K562 (cell line): ENCODE data around the gene CDKL4. TPM values are rescaled to one million over a fixed set of nuclear protein-coding genes. Genes with fewer than 3 reads are reported as not detected.
A peak's percentile ranks its signal among the peaks of the same experiment; 100 is the strongest.

ENCODE experiments used
- BACH1 ChIP-seq: fragments of 200-800 bp; sonication (Bioruptor generic); IDR thresholded peaks from 2 replicates; pipeline ENCODE4 v1.6.1; 2016; ENCODE audit warnings: missing genetic modification characterization, missing compliant biosample characterization
- BCOR ChIP-seq: fragments of 450-650 bp; IDR thresholded peaks from 2 replicates; pipeline ENCODE4 v1.6.1; 2016
- CBX3 ChIP-seq, 2 experiments: IDR thresholded peaks; 1 replicate in 1 of 2; 2 replicates in 1 of 2; pipeline ENCODE4 v1.6.1; 2012; ENCODE audit warnings: inconsistent platforms in 2 of 2, low read length in 2 of 2, borderline replicate concordance in 1 of 2, control low read depth in 1 of 2
- CHD7 ChIP-seq: fragments of 200-600 bp; sonication (generic); IDR thresholded peaks from one replicate; pipeline ENCODE4 v1.6.1; 2012; ENCODE audit warnings: mild to moderate bottlenecking, low read depth, low read length, inconsistent platforms
- ID3 ChIP-seq, 2 experiments: fragments of 250-450 bp in 1 of 2; fragments of 450-650 bp in 1 of 2; sonication (Bioruptor Pico) in 1 of 2; IDR thresholded peaks; 2 replicates each; pipeline versions ENCODE4 v1.6.1 to v1.8.0; 2016 to 2021; ENCODE audit warnings: mild to moderate bottlenecking in 2 of 2, moderate library complexity in 2 of 2, missing compliant biosample characterization in 1 of 2, missing genetic modification characterization in 1 of 2
- IRF9 ChIP-seq: fragments of 450-650 bp; IDR thresholded peaks from 2 replicates; pipeline ENCODE4 v1.6.1; 2016; ENCODE audit warnings: missing biosample characterization, missing genetic modification characterization
- SRF ChIP-seq, 2 experiments: fragments of 250-450, 450-650 bp in 1 of 2; sonication (Bioruptor Pico) in 1 of 2; sonication (generic) in 1 of 2; formaldehyde crosslinking; IDR thresholded peaks; 2 replicates each; pipeline versions ENCODE4 v1.5.0 to v1.5.1; 2020 to 2022; ENCODE audit warnings: mild to moderate bottlenecking in 1 of 2, missing genetic modification reagents in 1 of 2
- TRIM24 ChIP-seq, 2 experiments: fragments of 450-650 bp; IDR thresholded peaks; 2 replicates each; pipeline ENCODE4 v1.6.1; 2016
- ZEB2 ChIP-seq: fragments of 450-650 bp; IDR thresholded peaks from 2 replicates; pipeline ENCODE4 v1.6.1; 2016
- polyA plus RNA-seq, 8 experiments: library from polyadenylated mRNA; depleted of rRNA in 4 of 8; stranded (reverse) in 5 of 8; unstranded in 3 of 8; fragments of >200 nt; fragmentation: Nextera tagmentation in 2 of 8; fragmentation: Illumina TruSeq in 1 of 8; extraction: Ambion mirVana in 2 of 8; extraction: Trizol in 1 of 8; gene quantifications; 2 replicates each; pipeline versions ENCODE4 v1.2.1 to v1.2.3, GENCODE V29; 2011 to 2014; ENCODE audit warnings: inconsistent platforms in 1 of 8, missing spikeins in 1 of 8
- total RNA-seq, 7 experiments: library from RNA; depleted of rRNA in 6 of 7; stranded (reverse); fragments of >200 nt in 6 of 7; fragmentation: Illumina TruSeq in 2 of 7; extraction: Trizol in 2 of 7; gene quantifications; 2 replicates each; pipeline versions ENCODE4 v1.2.1 to v1.2.3, GENCODE V29; 2011 to 2021; ENCODE audit warnings: low replicate concordance in 1 of 7

Gene CDKL4
- total and polyA plus RNA-seq, 9 of the 15 experiments (the other 6 are each of a cell fraction or from before 2014, with no cell fraction given) = not detected

GRCh38 chr2:39150890-39151497, 92.8 kb downstream of the CDKL4 start (continued):
- TF ChIP-seq CHD7 (no peak), BCOR (peak; percentile 46; the same call in 1 of the 2 replicates), IRF9 (tag) (no peak), ID3 (CRISPR knock-in tag; IDR thresholded peaks at IDR 0.05) (no peak), ID3 (tag; IDR thresholded peaks at IDR 0.05) (0 out of 2 replicates have a peak, but pooled peaks have one; percentile 31), SRF (CRISPR knock-in tag; IDR thresholded peaks at IDR 0.05) (0 out of 4 replicates have a peak, but pooled peaks of 1 of the 2 experiments have one; percentile 22), BACH1 (tag) (no peak), ZEB2 (no peak), CBX3 (IDR thresholded peaks at IDR 0.05; ENCODE audit: borderline replicate concordance in 1 of 2, low read length in 2 of 2) (0 out of 3 replicates have a peak, but pooled peaks of 1 of the 2 experiments have one; percentile 16), TRIM24 (IDR thresholded peaks at IDR 0.05) (no peak)
